Muscle layer of duodenum (tissue), 2 donors: ENCODE data around the gene USB1.

ENCODE experiments used
- H3K27ac ChIP-seq: one replicate; pipeline ENCODE4 v1.7.0; 2013; ENCODE audit warnings: mild to moderate bottlenecking, low read length
- H3K27me3 ChIP-seq: one replicate; pipeline ENCODE4 v1.7.0; 2013; ENCODE audit warnings: low read depth, mild to moderate bottlenecking, control low read depth, low read length
- H3K36me3 ChIP-seq, 2 donors: one replicate each; pipeline ENCODE4 v1.7.0; 2013; ENCODE audit warnings: low read length in 2 of 2, control low read depth in 1 of 2, mild to moderate bottlenecking in 1 of 2; ENCODE audit not compliant: insufficient read depth in 2 of 2, control insufficient read depth in 1 of 2
- H3K4me1 ChIP-seq, 2 donors: one replicate each; pipeline ENCODE4 v1.7.0; 2013; ENCODE audit warnings: low read length in 2 of 2, mild to moderate bottlenecking in 2 of 2, control low read depth in 1 of 2, moderate library complexity in 1 of 2; ENCODE audit not compliant: insufficient read depth in 2 of 2, control insufficient read depth in 1 of 2
- H3K4me3 ChIP-seq, 2 donors: one replicate each; pipeline ENCODE4 v1.7.0; 2013; ENCODE audit warnings: low read length in 2 of 2, low read depth in 1 of 2, mild to moderate bottlenecking in 1 of 2
- H3K9me3 ChIP-seq, 2 donors: one replicate each; pipeline ENCODE4 v1.7.0; 2013; ENCODE audit warnings: low read length in 2 of 2, control low read depth in 1 of 2, mild to moderate bottlenecking in 1 of 2; ENCODE audit not compliant: control insufficient read depth in 1 of 2
- donor health status: healthy.

USB1 gene

GRCh38 chr16:58038219-58038641 is 37.0 kb downstream of the USB1 start:
- peaks cover 0 to 36% of the 10 kb centered on the region in 2 donors for H3K36me3 ChIP-seq
- no peak overlapping the region for H3K27ac ChIP-seq
- H3K4me1 ChIP-seq, result peaks cover 0 to 1% of the 10 kb centered on the region in 2 donors
- H3K4me3 ChIP-seq, result no peak overlapping the region
- H3K27me3 ChIP-seq, result no peaks in the 10 kb centered on the region
- no peaks in the 10 kb centered on the region for H3K9me3 ChIP-seq

- no peak overlapping the region for H3K4me3 ChIP-seq
- no peak overlapping the region for H3K27ac ChIP-seq
- H3K27me3 ChIP-seq, result no peaks in the 10 kb centered on the region
- peaks cover 0 to 48% of the 10 kb centered on the region in 2 donors for H3K36me3 ChIP-seq
- no peaks in the 10 kb centered on the region for H3K4me1 ChIP-seq
- H3K9me3 ChIP-seq, result no peaks in the 10 kb centered on the region
Observed at GRCh38 chr16:58039829-58040495, 38.8 kb downstream of the USB1 start.

- H3K27me3 ChIP-seq, result no peaks in the 10 kb centered on the region
- H3K9me3 ChIP-seq, result no peaks in the 10 kb centered on the region
- H3K4me1 ChIP-seq, result no peaks in the 10 kb centered on the region
- no peak overlapping the region for H3K27ac ChIP-seq
- no peak overlapping the region for H3K4me3 ChIP-seq
- H3K36me3 ChIP-seq, result peaks cover 0 to 48% of the 10 kb centered on the region in 2 donors
Observed at GRCh38 chr16:58040496-58040846, 39.3 kb downstream of the USB1 start.

- no peaks in the 10 kb centered on the region for H3K9me3 ChIP-seq
- no peaks in the 10 kb centered on the region for H3K4me1 ChIP-seq
- H3K27ac ChIP-seq, result no peak overlapping the region
- peaks cover 0 to 48% of the 10 kb centered on the region in 2 donors for H3K36me3 ChIP-seq
- H3K4me3 ChIP-seq, result no peak overlapping the region
- no peaks in the 10 kb centered on the region for H3K27me3 ChIP-seq
Observed at GRCh38 chr16:58040945-58041627, 39.9 kb downstream of the USB1 start.

DNA sequence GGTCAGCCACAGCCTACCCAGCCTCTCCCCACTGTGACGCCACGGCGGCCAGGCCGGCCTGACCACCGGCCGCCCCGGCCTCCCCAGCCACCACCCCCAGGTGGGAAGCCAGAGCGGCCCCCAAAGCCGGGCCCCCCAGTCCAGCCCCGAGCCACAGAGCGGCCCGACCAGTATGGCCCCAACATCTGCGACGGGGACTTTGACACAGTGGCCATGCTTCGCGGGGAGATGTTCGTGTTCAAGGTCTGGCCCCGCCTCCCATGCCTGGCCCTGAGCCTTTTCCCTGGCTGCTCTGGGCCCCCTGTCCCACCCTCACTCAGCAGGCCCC is 40.4 kb downstream of the USB1 start:
- H3K36me3 ChIP-seq, result peaks cover 0 to 48% of the 10 kb centered on the region in 2 donors

DNA sequence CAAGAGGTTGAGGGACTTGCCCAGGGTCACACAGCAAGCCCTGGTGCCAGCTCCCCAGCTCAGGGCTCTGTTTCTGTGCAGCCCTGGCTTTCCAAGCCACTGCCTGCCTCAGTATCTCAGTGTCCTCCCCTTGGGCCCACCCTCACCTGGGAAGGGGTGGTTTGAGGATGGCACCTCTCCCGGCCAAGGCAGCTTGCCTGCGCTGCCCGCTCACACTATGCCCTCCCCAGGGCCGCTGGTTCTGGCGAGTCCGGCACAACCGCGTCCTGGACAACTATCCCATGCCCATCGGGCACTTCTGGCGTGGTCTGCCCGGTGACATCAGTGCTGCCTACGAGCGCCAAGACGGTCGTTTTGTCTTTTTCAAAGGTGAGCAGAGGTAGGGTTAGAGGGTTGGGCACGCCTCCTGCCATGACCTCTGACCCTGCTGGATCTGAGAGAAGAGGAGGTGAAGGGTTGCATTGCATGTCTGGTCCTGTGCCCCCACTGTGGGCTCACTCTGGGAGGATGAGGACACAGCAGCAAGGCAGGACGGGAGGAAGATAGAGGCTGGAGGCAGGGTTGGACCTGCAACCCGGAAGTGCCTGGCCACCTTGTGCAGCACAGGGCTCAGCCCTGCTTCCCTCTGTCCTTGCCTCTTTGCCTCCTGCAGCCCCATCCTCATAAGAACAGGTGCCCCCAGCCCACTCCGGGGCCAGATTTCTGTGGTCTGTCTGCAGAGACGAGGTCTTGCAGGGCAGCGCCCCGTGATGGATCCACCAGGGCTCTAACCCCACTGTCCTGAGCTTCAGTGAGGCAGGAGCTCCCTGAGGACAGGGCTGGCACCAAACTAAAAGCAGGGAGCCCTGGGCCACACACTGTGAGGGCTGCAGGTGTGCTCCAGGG is 41.0 kb downstream of the USB1 start:
- H3K36me3 ChIP-seq, result peaks cover 0 to 48% of the 10 kb centered on the region in 2 donors
- no peak overlapping the region for H3K27ac ChIP-seq
- H3K9me3 ChIP-seq, result no peaks in the 10 kb centered on the region
- H3K4me1 ChIP-seq, result no peaks in the 10 kb centered on the region
- H3K27me3 ChIP-seq, result no peaks in the 10 kb centered on the region
- H3K4me3 ChIP-seq, result no peak overlapping the region

More for the DNA sequence above, 40.4 kb downstream of the USB1 start:
- no peaks in the 10 kb centered on the region for H3K9me3 ChIP-seq
- H3K27me3 ChIP-seq, result no peaks in the 10 kb centered on the region
- H3K4me3 ChIP-seq, result no peak overlapping the region
- H3K27ac ChIP-seq, result no peak overlapping the region
- H3K4me1 ChIP-seq, result no peaks in the 10 kb centered on the region

- no peak overlapping the region for H3K27ac ChIP-seq
- no peak overlapping the region for H3K4me3 ChIP-seq
- H3K27me3 ChIP-seq, result no peaks in the 10 kb centered on the region
- no peaks in the 10 kb centered on the region for H3K9me3 ChIP-seq
- H3K36me3 ChIP-seq, result peaks cover 0 to 45% of the 10 kb centered on the region in 2 donors
- H3K4me1 ChIP-seq, result no peaks in the 10 kb centered on the region
Observed at GRCh38 chr16:58042886-58043515, 41.8 kb downstream of the USB1 start.

DNA sequence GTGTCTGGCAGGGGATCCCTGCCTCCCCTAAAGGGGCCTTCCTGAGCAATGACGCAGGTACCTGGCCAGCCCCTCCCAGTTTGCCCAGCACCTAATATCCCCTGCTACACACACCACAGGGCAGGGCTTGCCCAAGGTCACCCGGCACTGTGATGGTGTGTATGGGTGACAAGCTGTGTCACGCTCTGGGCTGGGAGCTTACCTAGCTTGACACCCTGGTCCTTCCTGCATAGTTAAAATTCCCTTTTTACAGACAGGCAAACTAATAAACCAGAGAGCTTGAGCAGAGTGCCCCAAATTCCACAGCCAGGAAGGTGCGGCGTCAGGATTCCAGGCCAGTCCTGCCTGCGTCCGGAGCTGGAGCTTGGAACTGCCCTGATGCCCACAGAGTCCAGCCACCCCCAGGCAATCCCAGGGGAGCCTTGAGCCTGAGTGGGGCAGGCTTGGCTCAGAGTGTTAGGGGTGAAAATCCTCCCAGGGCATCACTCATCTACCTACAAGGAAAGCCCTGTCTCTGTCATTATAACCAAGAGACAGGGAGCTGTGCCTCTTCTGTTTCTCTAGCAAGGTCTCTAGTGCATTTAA is 42.5 kb downstream of the USB1 start:
- Histone ChIP-seq H3K27me3 (no peaks in the 10 kb centered on the region), H3K4me1 (no peaks in the 10 kb centered on the region), H3K4me3 (no peak overlapping the region), H3K27ac (no peak overlapping the region), H3K9me3 (no peaks in the 10 kb centered on the region), H3K36me3 (peaks cover 0 to 41% of the 10 kb centered on the region in 2 donors)

- Histone ChIP-seq H3K27me3 (no peaks in the 10 kb centered on the region), H3K4me1 (no peaks in the 10 kb centered on the region), H3K27ac (no peak overlapping the region), H3K9me3 (no peaks in the 10 kb centered on the region), H3K4me3 (no peak overlapping the region), H3K36me3 (peaks cover 0 to 40% of the 10 kb centered on the region in 2 donors)
Observed at GRCh38 chr16:58044266-58045019, 43.2 kb downstream of the USB1 start.

DNA sequence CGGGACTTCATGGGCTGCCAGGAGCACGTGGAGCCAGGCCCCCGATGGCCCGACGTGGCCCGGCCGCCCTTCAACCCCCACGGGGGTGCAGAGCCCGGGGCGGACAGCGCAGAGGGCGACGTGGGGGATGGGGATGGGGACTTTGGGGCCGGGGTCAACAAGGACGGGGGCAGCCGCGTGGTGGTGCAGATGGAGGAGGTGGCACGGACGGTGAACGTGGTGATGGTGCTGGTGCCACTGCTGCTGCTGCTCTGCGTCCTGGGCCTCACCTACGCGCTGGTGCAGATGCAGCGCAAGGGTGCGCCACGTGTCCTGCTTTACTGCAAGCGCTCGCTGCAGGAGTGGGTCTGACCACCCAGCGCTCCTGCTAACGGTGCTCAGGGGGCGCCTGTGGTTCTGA is 43.9 kb downstream of the USB1 start:
- Histone ChIP-seq H3K4me3 (no peak overlapping the region), H3K9me3 (no peaks in the 10 kb centered on the region), H3K27me3 (no peaks in the 10 kb centered on the region), H3K27ac (no peak overlapping the region), H3K36me3 (peaks cover 0 to 33% of the 10 kb centered on the region in 2 donors), H3K4me1 (no peaks in the 10 kb centered on the region)
